Measurements from ENCODE around the gene PLRG1. TPM values are rescaled to one million over a fixed set of nuclear protein-coding genes. Genes with fewer than 3 reads are reported as not detected.

Gene PLRG1
- total and polyA plus RNA-seq, 2 of the 8 experiments (the other 6 are each of a cell fraction or from before 2014, with no cell fraction given): 63.5 to 108 TPM

- TF ChIP-seq, protein P1, sequence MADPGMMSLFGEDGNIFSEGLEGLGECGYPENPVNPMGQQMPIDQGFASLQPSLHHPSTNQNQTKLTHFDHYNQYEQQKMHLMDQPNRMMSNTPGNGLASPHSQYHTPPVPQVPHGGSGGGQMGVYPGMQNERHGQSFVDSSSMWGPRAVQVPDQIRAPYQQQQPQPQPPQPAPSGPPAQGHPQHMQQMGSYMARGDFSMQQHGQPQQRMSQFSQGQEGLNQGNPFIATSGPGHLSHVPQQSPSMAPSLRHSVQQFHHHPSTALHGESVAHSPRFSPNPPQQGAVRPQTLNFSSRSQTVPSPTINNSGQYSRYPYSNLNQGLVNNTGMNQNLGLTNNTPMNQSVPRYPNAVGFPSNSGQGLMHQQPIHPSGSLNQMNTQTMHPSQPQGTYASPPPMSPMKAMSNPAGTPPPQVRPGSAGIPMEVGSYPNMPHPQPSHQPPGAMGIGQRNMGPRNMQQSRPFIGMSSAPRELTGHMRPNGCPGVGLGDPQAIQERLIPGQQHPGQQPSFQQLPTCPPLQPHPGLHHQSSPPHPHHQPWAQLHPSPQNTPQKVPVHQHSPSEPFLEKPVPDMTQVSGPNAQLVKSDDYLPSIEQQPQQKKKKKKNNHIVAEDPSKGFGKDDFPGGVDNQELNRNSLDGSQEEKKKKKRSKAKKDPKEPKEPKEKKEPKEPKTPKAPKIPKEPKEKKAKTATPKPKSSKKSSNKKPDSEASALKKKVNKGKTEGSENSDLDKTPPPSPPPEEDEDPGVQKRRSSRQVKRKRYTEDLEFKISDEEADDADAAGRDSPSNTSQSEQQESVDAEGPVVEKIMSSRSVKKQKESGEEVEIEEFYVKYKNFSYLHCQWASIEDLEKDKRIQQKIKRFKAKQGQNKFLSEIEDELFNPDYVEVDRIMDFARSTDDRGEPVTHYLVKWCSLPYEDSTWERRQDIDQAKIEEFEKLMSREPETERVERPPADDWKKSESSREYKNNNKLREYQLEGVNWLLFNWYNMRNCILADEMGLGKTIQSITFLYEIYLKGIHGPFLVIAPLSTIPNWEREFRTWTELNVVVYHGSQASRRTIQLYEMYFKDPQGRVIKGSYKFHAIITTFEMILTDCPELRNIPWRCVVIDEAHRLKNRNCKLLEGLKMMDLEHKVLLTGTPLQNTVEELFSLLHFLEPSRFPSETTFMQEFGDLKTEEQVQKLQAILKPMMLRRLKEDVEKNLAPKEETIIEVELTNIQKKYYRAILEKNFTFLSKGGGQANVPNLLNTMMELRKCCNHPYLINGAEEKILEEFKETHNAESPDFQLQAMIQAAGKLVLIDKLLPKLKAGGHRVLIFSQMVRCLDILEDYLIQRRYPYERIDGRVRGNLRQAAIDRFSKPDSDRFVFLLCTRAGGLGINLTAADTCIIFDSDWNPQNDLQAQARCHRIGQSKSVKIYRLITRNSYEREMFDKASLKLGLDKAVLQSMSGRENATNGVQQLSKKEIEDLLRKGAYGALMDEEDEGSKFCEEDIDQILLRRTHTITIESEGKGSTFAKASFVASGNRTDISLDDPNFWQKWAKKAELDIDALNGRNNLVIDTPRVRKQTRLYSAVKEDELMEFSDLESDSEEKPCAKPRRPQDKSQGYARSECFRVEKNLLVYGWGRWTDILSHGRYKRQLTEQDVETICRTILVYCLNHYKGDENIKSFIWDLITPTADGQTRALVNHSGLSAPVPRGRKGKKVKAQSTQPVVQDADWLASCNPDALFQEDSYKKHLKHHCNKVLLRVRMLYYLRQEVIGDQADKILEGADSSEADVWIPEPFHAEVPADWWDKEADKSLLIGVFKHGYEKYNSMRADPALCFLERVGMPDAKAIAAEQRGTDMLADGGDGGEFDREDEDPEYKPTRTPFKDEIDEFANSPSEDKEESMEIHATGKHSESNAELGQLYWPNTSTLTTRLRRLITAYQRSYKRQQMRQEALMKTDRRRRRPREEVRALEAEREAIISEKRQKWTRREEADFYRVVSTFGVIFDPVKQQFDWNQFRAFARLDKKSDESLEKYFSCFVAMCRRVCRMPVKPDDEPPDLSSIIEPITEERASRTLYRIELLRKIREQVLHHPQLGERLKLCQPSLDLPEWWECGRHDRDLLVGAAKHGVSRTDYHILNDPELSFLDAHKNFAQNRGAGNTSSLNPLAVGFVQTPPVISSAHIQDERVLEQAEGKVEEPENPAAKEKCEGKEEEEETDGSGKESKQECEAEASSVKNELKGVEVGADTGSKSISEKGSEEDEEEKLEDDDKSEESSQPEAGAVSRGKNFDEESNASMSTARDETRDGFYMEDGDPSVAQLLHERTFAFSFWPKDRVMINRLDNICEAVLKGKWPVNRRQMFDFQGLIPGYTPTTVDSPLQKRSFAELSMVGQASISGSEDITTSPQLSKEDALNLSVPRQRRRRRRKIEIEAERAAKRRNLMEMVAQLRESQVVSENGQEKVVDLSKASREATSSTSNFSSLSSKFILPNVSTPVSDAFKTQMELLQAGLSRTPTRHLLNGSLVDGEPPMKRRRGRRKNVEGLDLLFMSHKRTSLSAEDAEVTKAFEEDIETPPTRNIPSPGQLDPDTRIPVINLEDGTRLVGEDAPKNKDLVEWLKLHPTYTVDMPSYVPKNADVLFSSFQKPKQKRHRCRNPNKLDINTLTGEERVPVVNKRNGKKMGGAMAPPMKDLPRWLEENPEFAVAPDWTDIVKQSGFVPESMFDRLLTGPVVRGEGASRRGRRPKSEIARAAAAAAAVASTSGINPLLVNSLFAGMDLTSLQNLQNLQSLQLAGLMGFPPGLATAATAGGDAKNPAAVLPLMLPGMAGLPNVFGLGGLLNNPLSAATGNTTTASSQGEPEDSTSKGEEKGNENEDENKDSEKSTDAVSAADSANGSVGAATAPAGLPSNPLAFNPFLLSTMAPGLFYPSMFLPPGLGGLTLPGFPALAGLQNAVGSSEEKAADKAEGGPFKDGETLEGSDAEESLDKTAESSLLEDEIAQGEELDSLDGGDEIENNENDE (IDR thresholded peaks at IDR 0.05; ENCODE audit: insufficient replicate concordance, low read length): no peak
- no peak for TF ChIP-seq GABPA (IDR thresholded peaks at IDR 0.05; ENCODE audit: borderline replicate concordance, insufficient read depth, low read length)
- no peak for TF ChIP-seq CEBPB (IDR thresholded peaks at IDR 0.05; ENCODE audit: low read depth, low read length)
- no peak for TF ChIP-seq TAF1 (IDR thresholded peaks at IDR 0.05; ENCODE audit: low read depth, low read length)
- TF ChIP-seq BACH1 (IDR thresholded peaks at IDR 0.05; ENCODE audit: low read length): no peak
- TF ChIP-seq SAP30 (IDR thresholded peaks at IDR 0.05; ENCODE audit: insufficient read depth, insufficient replicate concordance, low read length): no peak
- no peak for TF ChIP-seq SIN3A (conservative IDR thresholded peaks at IDR 0.05 in 1 of 2, IDR thresholded peaks at IDR 0.05 in 1 of 2; ENCODE audit: low read depth in 1 of 2, low read length in 2 of 2)
- no peak for TF ChIP-seq EGR1 (IDR thresholded peaks at IDR 0.05; ENCODE audit: borderline replicate concordance, low read depth, low read length)
- TF ChIP-seq POU5F1 (IDR thresholded peaks at IDR 0.05; ENCODE audit: low read depth, low read length): no peak
- TF ChIP-seq SP4 (IDR thresholded peaks at IDR 0.05; ENCODE audit: low read length): no peak
These were observed 58.6 kb downstream of the PLRG1 start, which contains the start of gene DCHS2 (continued) for GRCh38 chr4:154491341-154492271.

Data from H1 (cell line).